HepG2 (cell line): ENCODE measurements around the gene C12orf60. TPM values are rescaled to one million over a fixed set of nuclear protein-coding genes. Genes with fewer than 3 reads are reported as not detected.

Source experiments
- AGO2 ChIP-seq: fragments of 200-400 bp; formaldehyde crosslinking; optimal IDR thresholded peaks from 2 replicates; pipeline ENCODE3; 2017; ENCODE audit warnings: mild to moderate bottlenecking, low read depth, low read length, moderate library complexity
- DR1 ChIP-seq: sonication (generic); formaldehyde crosslinking; IDR thresholded peaks from 2 replicates; pipeline ENCODE4 v1.8.0; 2021; ENCODE audit warnings: mild to moderate bottlenecking, missing genetic modification reagents, inconsistent platforms
- ELF4 ChIP-seq: sonication (generic); formaldehyde crosslinking; IDR thresholded peaks from 2 replicates; pipeline ENCODE4 v1.5.0; 2020; ENCODE audit warnings: missing genetic modification reagents, mild to moderate bottlenecking, moderate library complexity, borderline replicate concordance
- FOXJ3 ChIP-seq: sonication (generic); formaldehyde crosslinking; IDR thresholded peaks from 2 replicates; pipeline ENCODE4 v1.4.0; 2020; ENCODE audit warnings: missing genetic modification reagents, mild to moderate bottlenecking, borderline replicate concordance
- MLLT10 ChIP-seq: sonication (generic); formaldehyde crosslinking; IDR thresholded peaks from 2 replicates; pipeline ENCODE4 v1.4.0; 2020; ENCODE audit warnings: missing genetic modification reagents
- MZF1 ChIP-seq: sonication (generic); formaldehyde crosslinking; IDR thresholded peaks from 2 replicates; pipeline ENCODE4 v1.8.1; 2023; ENCODE audit warnings: mild to moderate bottlenecking, missing genetic modification reagents, borderline replicate concordance
- NCOA2 ChIP-seq: sonication (generic); formaldehyde crosslinking; IDR thresholded peaks from 2 replicates; pipeline ENCODE4 v1.8.0; 2022; ENCODE audit warnings: inconsistent platforms
- PHF8 ChIP-seq: sonication (generic); formaldehyde crosslinking; IDR thresholded peaks from 2 replicates; pipeline ENCODE4 v1.5.0; 2020; ENCODE audit warnings: missing genetic modification reagents
- ZNF274 ChIP-seq: sonication (generic); formaldehyde crosslinking; IDR thresholded peaks from 2 replicates; pipeline ENCODE4 v1.5.1; 2020; ENCODE audit warnings: mild to moderate bottlenecking, missing genetic modification reagents
- ZNF678 ChIP-seq: sonication (generic); formaldehyde crosslinking; IDR thresholded peaks from 2 replicates; pipeline ENCODE4 v1.4.0; 2020; ENCODE audit warnings: mild to moderate bottlenecking, missing genetic modification reagents
- ZNF7 ChIP-seq: IDR thresholded peaks from 2 replicates; pipeline ENCODE4 v1.6.1; 2016; ENCODE audit warnings: missing biosample characterization, missing genetic modification reagents
- ZNF841 ChIP-seq: sonication (generic); formaldehyde crosslinking; IDR thresholded peaks from 2 replicates; pipeline ENCODE4 v1.8.1; 2023; ENCODE audit warnings: missing genetic modification reagents, borderline replicate concordance
- ZNF891 ChIP-seq: sonication (generic); formaldehyde crosslinking; IDR thresholded peaks from 2 replicates; pipeline ENCODE4 v1.5.0; 2020; ENCODE audit warnings: mild to moderate bottlenecking, missing genetic modification reagents
- polyA plus RNA-seq, 8 experiments: library from polyadenylated mRNA; depleted of rRNA in 3 of 8; stranded (reverse) in 7 of 8; unstranded in 1 of 8; fragments of >200 nt; fragmentation: Illumina TruSeq in 4 of 8; extraction: Trizol in 4 of 8; gene quantifications; 2 replicates each; pipeline versions ENCODE4 v1.2.1 to v1.2.3, GENCODE V29; 2011 to 2016; ENCODE audit warnings: low read depth in 4 of 8, missing spikeins in 1 of 8, mixed read lengths in 1 of 8; ENCODE audit not compliant: insufficient read depth in 1 of 8
- total RNA-seq, 5 experiments: library from RNA; depleted of rRNA; stranded (reverse); fragments of >200 nt; fragmentation: Illumina TruSeq; extraction: Trizol; gene quantifications; 2 replicates each; pipeline ENCODE4 v1.2.3, GENCODE V29; 2016; ENCODE audit warnings: low read depth in 1 of 5
- TF ChIP-seq, protein P1 (sequence below), 2 experiments: sonication (generic) in 1 of 2; formaldehyde crosslinking in 1 of 2; IDR thresholded peaks; 2 replicates each; pipeline versions ENCODE4 v1.6.1 to v1.9.0; 2014 to 2022; ENCODE audit warnings: antibody characterized with exemption in 1 of 2, borderline replicate concordance in 1 of 2, inconsistent platforms in 1 of 2, low read depth in 1 of 2, missing genetic modification reagents in 1 of 2
- TF ChIP-seq, protein P2 (sequence below): IDR thresholded peaks from 2 replicates; pipeline ENCODE4 v1.6.1; 2016; ENCODE audit warnings: low read depth
- TF ChIP-seq, protein P3 (sequence below): fragments of 450-650 bp; IDR thresholded peaks from 2 replicates; pipeline ENCODE4 v1.6.1; 2017; ENCODE audit warnings: mild to moderate bottlenecking

C12orf60 gene
- total and polyA plus RNA-seq, 2 of the 13 experiments (the other 11 are each of a cell fraction or from before 2014, with no cell fraction given): 0.55 to 1.4 TPM

- TF ChIP-seq, protein P1, sequence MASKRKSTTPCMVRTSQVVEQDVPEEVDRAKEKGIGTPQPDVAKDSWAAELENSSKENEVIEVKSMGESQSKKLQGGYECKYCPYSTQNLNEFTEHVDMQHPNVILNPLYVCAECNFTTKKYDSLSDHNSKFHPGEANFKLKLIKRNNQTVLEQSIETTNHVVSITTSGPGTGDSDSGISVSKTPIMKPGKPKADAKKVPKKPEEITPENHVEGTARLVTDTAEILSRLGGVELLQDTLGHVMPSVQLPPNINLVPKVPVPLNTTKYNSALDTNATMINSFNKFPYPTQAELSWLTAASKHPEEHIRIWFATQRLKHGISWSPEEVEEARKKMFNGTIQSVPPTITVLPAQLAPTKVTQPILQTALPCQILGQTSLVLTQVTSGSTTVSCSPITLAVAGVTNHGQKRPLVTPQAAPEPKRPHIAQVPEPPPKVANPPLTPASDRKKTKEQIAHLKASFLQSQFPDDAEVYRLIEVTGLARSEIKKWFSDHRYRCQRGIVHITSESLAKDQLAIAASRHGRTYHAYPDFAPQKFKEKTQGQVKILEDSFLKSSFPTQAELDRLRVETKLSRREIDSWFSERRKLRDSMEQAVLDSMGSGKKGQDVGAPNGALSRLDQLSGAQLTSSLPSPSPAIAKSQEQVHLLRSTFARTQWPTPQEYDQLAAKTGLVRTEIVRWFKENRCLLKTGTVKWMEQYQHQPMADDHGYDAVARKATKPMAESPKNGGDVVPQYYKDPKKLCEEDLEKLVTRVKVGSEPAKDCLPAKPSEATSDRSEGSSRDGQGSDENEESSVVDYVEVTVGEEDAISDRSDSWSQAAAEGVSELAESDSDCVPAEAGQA (IDR thresholded peaks at IDR 0.05; ENCODE audit: low read depth): peak; percentile 43; the same call in 1 of the 2 replicates
- TF ChIP-seq, protein P1 (CRISPR knock-in tag; IDR thresholded peaks at IDR 0.05; ENCODE audit: borderline replicate concordance): no peak
- TF ChIP-seq, protein P2, sequence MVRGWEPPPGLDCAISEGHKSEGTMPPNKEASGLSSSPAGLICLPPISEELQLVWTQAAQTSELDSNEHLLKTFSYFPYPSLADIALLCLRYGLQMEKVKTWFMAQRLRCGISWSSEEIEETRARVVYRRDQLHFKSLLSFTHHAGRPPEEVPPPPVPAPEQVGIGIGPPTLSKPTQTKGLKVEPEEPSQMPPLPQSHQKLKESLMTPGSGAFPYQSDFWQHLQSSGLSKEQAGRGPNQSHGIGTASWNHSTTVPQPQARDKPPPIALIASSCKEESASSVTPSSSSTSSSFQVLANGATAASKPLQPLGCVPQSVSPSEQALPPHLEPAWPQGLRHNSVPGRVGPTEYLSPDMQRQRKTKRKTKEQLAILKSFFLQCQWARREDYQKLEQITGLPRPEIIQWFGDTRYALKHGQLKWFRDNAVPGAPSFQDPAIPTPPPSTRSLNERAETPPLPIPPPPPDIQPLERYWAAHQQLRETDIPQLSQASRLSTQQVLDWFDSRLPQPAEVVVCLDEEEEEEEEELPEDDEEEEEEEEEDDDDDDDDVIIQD (CRISPR knock-in tag): peak; percentile 73; the same call in 1 of the 2 replicates
- TF ChIP-seq ELF4 (CRISPR knock-in tag): peak; percentile 29; the same call in 1 of the 2 replicates
- no peak for TF ChIP-seq ZNF841
- TF ChIP-seq ZNF274 (CRISPR knock-in tag): peak; percentile 83
- TF ChIP-seq NCOA2 (CRISPR knock-in tag): peak; percentile 53
- 0 out of 2 replicates have a peak, but pooled peaks have one; percentile 53 for TF ChIP-seq ZNF678
- peak; percentile 81 for TF ChIP-seq AGO2
- TF ChIP-seq FOXJ3 (CRISPR knock-in tag): 0 out of 2 replicates have a peak, but pooled peaks have one; percentile 30
- TF ChIP-seq ZNF7 (CRISPR knock-in tag): no peak
- TF ChIP-seq, protein P3, sequence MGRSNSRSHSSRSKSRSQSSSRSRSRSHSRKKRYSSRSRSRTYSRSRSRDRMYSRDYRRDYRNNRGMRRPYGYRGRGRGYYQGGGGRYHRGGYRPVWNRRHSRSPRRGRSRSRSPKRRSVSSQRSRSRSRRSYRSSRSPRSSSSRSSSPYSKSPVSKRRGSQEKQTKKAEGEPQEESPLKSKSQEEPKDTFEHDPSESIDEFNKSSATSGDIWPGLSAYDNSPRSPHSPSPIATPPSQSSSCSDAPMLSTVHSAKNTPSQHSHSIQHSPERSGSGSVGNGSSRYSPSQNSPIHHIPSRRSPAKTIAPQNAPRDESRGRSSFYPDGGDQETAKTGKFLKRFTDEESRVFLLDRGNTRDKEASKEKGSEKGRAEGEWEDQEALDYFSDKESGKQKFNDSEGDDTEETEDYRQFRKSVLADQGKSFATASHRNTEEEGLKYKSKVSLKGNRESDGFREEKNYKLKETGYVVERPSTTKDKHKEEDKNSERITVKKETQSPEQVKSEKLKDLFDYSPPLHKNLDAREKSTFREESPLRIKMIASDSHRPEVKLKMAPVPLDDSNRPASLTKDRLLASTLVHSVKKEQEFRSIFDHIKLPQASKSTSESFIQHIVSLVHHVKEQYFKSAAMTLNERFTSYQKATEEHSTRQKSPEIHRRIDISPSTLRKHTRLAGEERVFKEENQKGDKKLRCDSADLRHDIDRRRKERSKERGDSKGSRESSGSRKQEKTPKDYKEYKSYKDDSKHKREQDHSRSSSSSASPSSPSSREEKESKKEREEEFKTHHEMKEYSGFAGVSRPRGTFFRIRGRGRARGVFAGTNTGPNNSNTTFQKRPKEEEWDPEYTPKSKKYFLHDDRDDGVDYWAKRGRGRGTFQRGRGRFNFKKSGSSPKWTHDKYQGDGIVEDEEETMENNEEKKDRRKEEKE: no peak
- TF ChIP-seq MLLT10 (CRISPR knock-in tag): no peak
- peak; percentile 70; the same call in 1 of the 2 replicates for TF ChIP-seq DR1 (CRISPR knock-in tag)
- 0 out of 2 replicates have a peak, but pooled peaks have one; percentile 68 for TF ChIP-seq ZNF891 (CRISPR knock-in tag)
- 0 out of 2 replicates have a peak, but pooled peaks have one; percentile 61 for TF ChIP-seq MZF1 (CRISPR knock-in tag)
- peak; percentile 77 for TF ChIP-seq PHF8 (CRISPR knock-in tag)
Measured at GRCh38 chr12:14770496-14771461, 32.7 kb upstream of the C12orf60 start (continued).
